DND-41 (cell line): ENCODE data around the gene DIABLO.

Source experiments
- ATAC-seq: fragments of 200-7000 bp; cut with Tn5 transposase; 3 replicates; pipeline ENCODE4 v1.9.1; 2021; ENCODE audit warnings: low read depth; ENCODE audit not compliant: insufficient read depth
- DNase-seq: peaks from one replicate; pipeline ENCODE4 v3.0.0-alpha.2; 2020
- H2AFZ ChIP-seq: 2 replicates; pipeline ENCODE4 v1.6.0; 2012; ENCODE audit warnings: low read depth, low read length
- H3K27ac ChIP-seq: 2 replicates; pipeline ENCODE4 v1.5.1; 2012; ENCODE audit warnings: low read length, inconsistent platforms
- H3K27me3 ChIP-seq: fragments of 200-600 bp; sonication (generic); 2 replicates; pipeline ENCODE4 v1.6.0; 2012; ENCODE audit warnings: low read length, mild to moderate bottlenecking, inconsistent platforms; ENCODE audit not compliant: insufficient read depth, poor library complexity
- H3K36me3 ChIP-seq: 2 replicates; pipeline ENCODE4 v1.5.1; 2012; ENCODE audit warnings: low read length, inconsistent platforms; ENCODE audit not compliant: insufficient read depth
- H3K4me1 ChIP-seq: 2 replicates; pipeline ENCODE4 v1.5.1; 2012; ENCODE audit warnings: mild to moderate bottlenecking, low read length; ENCODE audit not compliant: insufficient read depth
- H3K4me2 ChIP-seq: 2 replicates; pipeline ENCODE4 v1.6.0; 2012; ENCODE audit warnings: mild to moderate bottlenecking, moderate library complexity, low read length, inconsistent platforms; ENCODE audit not compliant: insufficient read depth
- H3K4me3 ChIP-seq, 2 experiments: fragments of 200-600 bp in 1 of 2; shearing (Covaris generic) in 1 of 2; 2 replicates each; pipeline ENCODE4 v1.5.1; 2012 to 2016; ENCODE audit warnings: inconsistent platforms in 2 of 2, low read length in 2 of 2, mild to moderate bottlenecking in 2 of 2, low read depth in 1 of 2, moderate library complexity in 1 of 2
- H3K79me2 ChIP-seq: 2 replicates; pipeline ENCODE4 v1.6.0; 2012; ENCODE audit warnings: low read length, inconsistent platforms; ENCODE audit not compliant: insufficient read depth
- H3K9ac ChIP-seq: 2 replicates; pipeline ENCODE4 v1.6.0; 2012; ENCODE audit warnings: low read depth, mild to moderate bottlenecking, inconsistent platforms, low read length, moderate library complexity
- H3K9me3 ChIP-seq: 2 replicates; pipeline ENCODE4 v1.5.1; 2012; ENCODE audit warnings: low read length, moderate library complexity, mild to moderate bottlenecking, inconsistent platforms; ENCODE audit not compliant: insufficient read depth, severe bottlenecking
- H4K20me1 ChIP-seq: 2 replicates; pipeline ENCODE4 v1.6.0; 2012; ENCODE audit warnings: low read length; ENCODE audit not compliant: insufficient read depth
- EZH2 ChIP-seq: IDR thresholded peaks from 3 replicates; pipeline ENCODE4 v1.6.1; 2012; ENCODE audit warnings: borderline replicate concordance, low read depth, mild to moderate bottlenecking, moderate library complexity, low read length, inconsistent platforms; ENCODE audit not compliant: severe bottlenecking
- TF ChIP-seq, protein P1 (sequence below): IDR thresholded peaks from 2 replicates; pipeline ENCODE4 v1.5.1; 2012; ENCODE audit warnings: borderline replicate concordance, low read length, moderate library complexity, mild to moderate bottlenecking; ENCODE audit not compliant: poor library complexity, severe bottlenecking; ENCODE audit errors: extremely low read depth

DIABLO gene

DNA sequence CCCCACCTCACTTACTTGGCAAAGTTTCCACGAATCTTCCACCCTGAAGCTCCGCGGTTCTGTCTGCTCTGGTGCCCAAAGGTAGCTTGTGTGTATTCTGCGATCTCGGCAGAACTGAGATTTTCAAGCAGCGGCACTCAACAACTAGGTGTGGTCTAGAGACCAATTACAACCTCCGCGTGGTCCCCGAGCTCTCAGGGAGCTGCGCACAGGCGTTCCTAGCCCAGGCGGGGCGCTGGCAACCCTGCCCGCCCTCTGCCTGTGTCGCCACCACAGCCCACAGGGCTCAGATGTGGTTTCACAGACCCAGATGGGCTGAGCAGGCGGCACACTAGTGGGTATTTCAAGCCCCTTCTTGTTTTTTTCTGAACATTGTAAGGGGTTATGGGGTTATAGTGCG is 1.5 kb upstream of the DIABLO start:
- Histone ChIP-seq H3K4me1 (peaks cover 62% of the 10 kb centered on the region), H3K36me3 (peaks cover 32% of the 10 kb centered on the region), H3K27me3 (no peaks in the 10 kb centered on the region), H3K9ac (peak overlapping the region; percentile 46), H3K9me3 (no peaks in the 10 kb centered on the region), H3K4me2 (peak overlapping the region; percentile 93), H3K79me2 (peaks cover 34% of the 10 kb centered on the region), H4K20me1 (peaks cover 36% of the 10 kb centered on the region), H2AFZ (no peak overlapping the region), H3K4me3 (peak overlapping the region; percentile 22 to 64; a peak in 3 of 4 replicates), H3K27ac (no peak overlapping the region; the same call in 1 of the 2 replicates)
- ATAC-seq (peak; percentile 81), DNase-seq (peak; percentile 95)
- no peak for TF ChIP-seq EZH2
- TF ChIP-seq, protein P1, sequence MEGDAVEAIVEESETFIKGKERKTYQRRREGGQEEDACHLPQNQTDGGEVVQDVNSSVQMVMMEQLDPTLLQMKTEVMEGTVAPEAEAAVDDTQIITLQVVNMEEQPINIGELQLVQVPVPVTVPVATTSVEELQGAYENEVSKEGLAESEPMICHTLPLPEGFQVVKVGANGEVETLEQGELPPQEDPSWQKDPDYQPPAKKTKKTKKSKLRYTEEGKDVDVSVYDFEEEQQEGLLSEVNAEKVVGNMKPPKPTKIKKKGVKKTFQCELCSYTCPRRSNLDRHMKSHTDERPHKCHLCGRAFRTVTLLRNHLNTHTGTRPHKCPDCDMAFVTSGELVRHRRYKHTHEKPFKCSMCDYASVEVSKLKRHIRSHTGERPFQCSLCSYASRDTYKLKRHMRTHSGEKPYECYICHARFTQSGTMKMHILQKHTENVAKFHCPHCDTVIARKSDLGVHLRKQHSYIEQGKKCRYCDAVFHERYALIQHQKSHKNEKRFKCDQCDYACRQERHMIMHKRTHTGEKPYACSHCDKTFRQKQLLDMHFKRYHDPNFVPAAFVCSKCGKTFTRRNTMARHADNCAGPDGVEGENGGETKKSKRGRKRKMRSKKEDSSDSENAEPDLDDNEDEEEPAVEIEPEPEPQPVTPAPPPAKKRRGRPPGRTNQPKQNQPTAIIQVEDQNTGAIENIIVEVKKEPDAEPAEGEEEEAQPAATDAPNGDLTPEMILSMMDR: peak; percentile 39

DNA sequence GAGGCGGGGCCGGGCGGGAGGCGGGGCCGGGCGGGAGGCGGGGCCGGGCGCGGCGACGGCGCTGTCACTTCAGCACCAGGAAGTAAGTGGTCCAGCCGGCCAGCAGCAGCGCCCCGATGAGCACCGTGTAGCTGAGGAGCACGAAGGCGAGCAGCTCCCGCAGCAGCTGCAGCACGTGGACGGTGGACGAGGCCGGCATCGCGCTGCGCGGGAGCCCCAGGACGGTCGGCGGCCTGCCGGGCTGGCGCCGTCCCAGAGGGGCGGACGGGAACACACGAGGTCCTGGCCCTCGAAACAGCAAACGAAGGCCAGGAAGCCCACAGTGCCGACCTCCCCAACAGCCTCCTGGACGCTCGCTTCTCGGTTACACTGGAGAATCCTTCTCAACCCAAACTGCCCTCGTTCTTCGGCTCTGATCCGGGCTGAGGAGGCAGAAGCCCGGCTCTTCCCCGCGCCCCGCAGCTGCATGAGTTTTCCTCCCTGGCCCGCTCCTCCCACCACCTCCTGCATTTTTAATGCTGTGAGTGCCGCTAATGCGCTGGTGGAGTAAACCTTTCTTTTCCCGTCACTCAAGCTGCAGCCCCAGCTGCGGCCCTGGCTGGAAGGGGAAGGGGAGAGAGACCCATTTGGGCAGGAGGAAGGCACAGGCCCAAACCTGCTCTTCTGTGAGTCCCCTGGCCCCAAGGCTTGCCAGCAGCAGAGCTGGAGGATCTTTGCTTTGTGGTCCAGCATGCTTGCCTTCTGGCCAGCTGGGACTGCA is 694 bp upstream of the DIABLO start:
- peak overlapping the region; percentile 46; the same call in 1 of the 2 replicates for H3K9ac ChIP-seq
- TF ChIP-seq, protein P1: no peak
- TF ChIP-seq EZH2: no peak
- ATAC-seq (peak; percentile 56), DNase-seq (no peak)
- H3K4me2 ChIP-seq: peak overlapping the region; percentile 93
- H3K27me3 ChIP-seq: no peaks in the 10 kb centered on the region
- H3K36me3 ChIP-seq: peaks cover 35% of the 10 kb centered on the region
- no peaks in the 10 kb centered on the region for H3K9me3 ChIP-seq
- H3K4me3 ChIP-seq: peak overlapping the region in 1 of 2 experiments; percentile 64; a peak in 2 of 4 replicates
- H3K27ac ChIP-seq: no peak overlapping the region
- H3K4me1 ChIP-seq: peaks cover 62% of the 10 kb centered on the region
- peak overlapping the region; percentile 73 for H2AFZ ChIP-seq
- H3K79me2 ChIP-seq: peaks cover 41% of the 10 kb centered on the region
- H4K20me1 ChIP-seq: peaks cover 36% of the 10 kb centered on the region

DNA sequence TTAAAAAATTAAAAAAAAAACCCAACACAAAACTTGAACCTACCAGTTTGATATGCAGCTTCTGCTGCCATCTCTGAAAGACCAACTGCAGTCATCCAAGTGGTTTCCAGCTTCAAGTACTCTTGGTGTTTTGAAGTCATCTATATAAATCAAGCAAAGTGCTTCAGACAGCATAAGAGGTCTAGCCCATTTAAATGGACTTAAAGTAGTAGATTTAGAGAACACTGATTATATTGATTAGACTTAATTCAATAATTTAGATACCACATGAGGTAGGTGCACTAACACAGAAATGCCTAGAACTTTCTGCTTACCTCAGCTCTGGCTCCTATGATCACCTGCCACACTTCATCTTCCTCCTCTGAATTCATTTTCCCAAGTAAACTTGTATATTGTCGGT is 9.4 kb downstream of the DIABLO start:
- Histone ChIP-seq H3K9me3 (no peaks in the 10 kb centered on the region), H3K4me1 (no peaks in the 10 kb centered on the region), H3K4me3 (no peak overlapping the region), H3K36me3 (peaks cover 84% of the 10 kb centered on the region), H3K79me2 (peaks cover 26% of the 10 kb centered on the region), H4K20me1 (peaks cover 3% of the 10 kb centered on the region; the same call in 1 of the 2 replicates), H2AFZ (no peak overlapping the region), H3K9ac (no peak overlapping the region), H3K27ac (no peak overlapping the region), H3K27me3 (no peaks in the 10 kb centered on the region), H3K4me2 (no peak overlapping the region)
- ATAC-seq: no peak
- no peak for TF ChIP-seq EZH2
- TF ChIP-seq, protein P1: no peak
- DNase-seq: no peak

DNA sequence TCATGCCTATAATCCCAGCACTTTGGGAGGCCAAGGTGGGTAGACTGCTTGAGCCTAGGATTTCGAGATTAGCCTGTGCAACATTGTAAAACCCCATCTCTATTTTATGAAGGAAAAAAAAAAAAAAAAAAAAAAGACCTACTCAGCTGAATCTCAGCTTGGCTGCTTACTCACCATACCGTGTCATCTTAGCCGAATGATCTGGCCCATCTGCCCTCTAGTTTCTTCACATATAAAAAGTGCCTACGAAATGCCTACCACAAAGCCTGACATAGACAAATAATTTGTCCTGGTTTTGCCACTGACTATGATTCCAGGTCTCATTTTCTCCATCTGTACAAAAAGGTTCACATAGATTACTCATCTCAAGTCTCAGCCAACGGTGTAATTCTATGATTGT is 10.1 kb downstream of the DIABLO start:
- Histone ChIP-seq H3K4me1 (no peaks in the 10 kb centered on the region), H3K9ac (no peak overlapping the region), H3K27me3 (no peaks in the 10 kb centered on the region), H3K4me2 (no peak overlapping the region), H3K4me3 (no peak overlapping the region), H3K27ac (no peak overlapping the region), H3K79me2 (peaks cover 19% of the 10 kb centered on the region), H3K36me3 (peaks cover 83% of the 10 kb centered on the region), H2AFZ (no peak overlapping the region), H3K9me3 (no peaks in the 10 kb centered on the region), H4K20me1 (peaks cover 3% of the 10 kb centered on the region; the same call in 1 of the 2 replicates)
- DNase-seq (no peak), ATAC-seq (no peak)
- TF ChIP-seq, protein P1: no peak
- TF ChIP-seq EZH2: no peak
